Urinary bladder (tissue), 4 donors: Measurements from ENCODE around the gene ISLR2. TPM values are rescaled to one million over a fixed set of nuclear protein-coding genes. Genes with fewer than 3 reads are reported as not detected.
"Not testable (repeated sequence)": the region's sequence is repeated elsewhere in the genome, so short reads cannot be mapped to it uniquely, and the experiment has no call there.

ENCODE experiments used
- DNase-seq: peaks from one replicate; pipeline ENCODE4 v3.0.0-alpha.2; 2015; ENCODE audit errors: extremely low spot score
- H3K27ac ChIP-seq: one replicate; pipeline ENCODE4 v1.5.1; 2013; ENCODE audit warnings: low read depth, mild to moderate bottlenecking, moderate library complexity
- H3K36me3 ChIP-seq: one replicate; pipeline ENCODE4 v1.6.1; 2013; ENCODE audit warnings: mild to moderate bottlenecking, moderate library complexity; ENCODE audit not compliant: insufficient read depth
- H3K4me1 ChIP-seq: one replicate; pipeline ENCODE4 v1.6.1; 2013; ENCODE audit warnings: mild to moderate bottlenecking, moderate library complexity; ENCODE audit not compliant: insufficient read depth
- H3K4me3 ChIP-seq: one replicate; pipeline ENCODE4 v1.5.1; 2013; ENCODE audit warnings: low read depth, low read length
- WGBS: extraction: QIAGEN DNeasy Blood & Tissue Kit; methylation state at CpG from one replicate; pipeline ENCODE4 v1.1.7; 2013; 5-methylcytosine and 5-hydroxymethylcytosine counted together
- polyA plus RNA-seq: library from polyadenylated mRNA; stranded (reverse); fragments of 200-250 nt; gene quantifications from one replicate; pipeline ENCODE4 v1.2.3, GENCODE V29; 2013
- total RNA-seq: library from RNA; depleted of rRNA; stranded (reverse); fragments of >200 nt; gene quantifications from one replicate; pipeline ENCODE4 v1.2.3, GENCODE V29; 2014
- donor health status: healthy with polysubstance abuse.
- donor health status: healthy.

Gene ISLR2
- total and polyA plus RNA-seq, 2 donors = 2.0 to 2.9 TPM

GRCh38 chr15:74157868-74158827, 27.8 kb downstream of the ISLR2 start:
- no peak for DNase-seq
- H3K4me1 ChIP-seq = no peaks in the 10 kb centered on the region
- H3K36me3 ChIP-seq = no peaks in the 10 kb centered on the region
- WGBS = 90% methylated on average over 9 of the region's 9 CpGs
- H3K4me3 ChIP-seq = no peak overlapping the region
- H3K27ac ChIP-seq = no peak overlapping the region

GRCh38 chr15:74158855-74159650, 28.7 kb downstream of the ISLR2 start:
- Histone ChIP-seq H3K36me3 (no peaks in the 10 kb centered on the region), H3K4me3 (no peak overlapping the region), H3K4me1 (no peaks in the 10 kb centered on the region), H3K27ac (no peak overlapping the region)
- no peak for DNase-seq
- 61% methylated on average over 5 of the region's 5 CpGs for WGBS

GRCh38 chr15:74159773-74160172, 29.4 kb downstream of the ISLR2 start:
- Histone ChIP-seq H3K4me1 (no peaks in the 10 kb centered on the region), H3K27ac (no peak overlapping the region), H3K4me3 (no peak overlapping the region), H3K36me3 (no peaks in the 10 kb centered on the region)
- no peak for DNase-seq
- WGBS = 87% methylated on average over 1 of the region's 1 CpG

GRCh38 chr15:74160390-74160789, 30.0 kb downstream of the ISLR2 start:
- H3K36me3 ChIP-seq, H3K4me3 ChIP-seq, H3K27ac ChIP-seq, DNase-seq, H3K4me1 ChIP-seq: not testable (repeated sequence)
- 96% methylated on average over 3 of the region's 3 CpGs for WGBS

- H3K4me1 ChIP-seq, DNase-seq, H3K4me3 ChIP-seq, H3K36me3 ChIP-seq, H3K27ac ChIP-seq: not testable (repeated sequence)
- WGBS = 95% methylated on average over 3 of the region's 3 CpGs
These were observed 31.8 kb downstream of the ISLR2 start for GRCh38 chr15:74162195-74162536.

GRCh38 chr15:74165461-74165860, 35.1 kb downstream of the ISLR2 start:
- Histone ChIP-seq H3K4me1 (no peaks in the 10 kb centered on the region), H3K4me3 (no peak overlapping the region), H3K36me3 (no peaks in the 10 kb centered on the region), H3K27ac (no peak overlapping the region)
- 97% methylated on average over 1 of the region's 1 CpG for WGBS
- no peak for DNase-seq

- Histone ChIP-seq H3K4me1 (no peaks in the 10 kb centered on the region), H3K36me3 (no peaks in the 10 kb centered on the region), H3K27ac (no peak overlapping the region), H3K4me3 (no peak overlapping the region)
- 90% methylated on average over 4 of the region's 4 CpGs for WGBS
- DNase-seq = no peak
These were observed 37.5 kb downstream of the ISLR2 start for GRCh38 chr15:74167891-74168331.

- Histone ChIP-seq H3K4me1 (no peaks in the 10 kb centered on the region), H3K27ac (no peak overlapping the region), H3K4me3 (no peak overlapping the region), H3K36me3 (no peaks in the 10 kb centered on the region)
- 31% methylated on average over 3 of the region's 3 CpGs for WGBS
- no peak for DNase-seq
These were observed 38.3 kb downstream of the ISLR2 start for GRCh38 chr15:74168711-74169126.

- no peak overlapping the region for H3K27ac ChIP-seq
- WGBS = 72% methylated on average over 15 of the region's 15 CpGs
These were observed 39.9 kb downstream of the ISLR2 start for GRCh38 chr15:74170071-74170844.

GRCh38 chr15:74170875-74171578, 40.6 kb downstream of the ISLR2 start:
- WGBS = 84% methylated on average over 7 of the region's 7 CpGs
- H3K27ac ChIP-seq = no peak overlapping the region
- H3K4me1 ChIP-seq = no peaks in the 10 kb centered on the region
- no peak for DNase-seq
- H3K36me3 ChIP-seq = no peaks in the 10 kb centered on the region
- no peak overlapping the region for H3K4me3 ChIP-seq

More at GRCh38 chr15:74170071-74170844, 39.9 kb downstream of the ISLR2 start:
- DNase-seq = no peak
- Histone ChIP-seq H3K4me3 (no peak overlapping the region), H3K4me1 (no peaks in the 10 kb centered on the region), H3K36me3 (no peaks in the 10 kb centered on the region)

- 71% methylated on average over 1 of the region's 1 CpG for WGBS
- DNase-seq = no peak
- Histone ChIP-seq H3K4me3 (no peak overlapping the region), H3K4me1 (no peaks in the 10 kb centered on the region), H3K36me3 (no peaks in the 10 kb centered on the region), H3K27ac (no peak overlapping the region)
These were observed 41.7 kb downstream of the ISLR2 start for GRCh38 chr15:74171965-74172541.

GRCh38 chr15:74172701-74173379, 42.5 kb downstream of the ISLR2 start:
- H3K36me3 ChIP-seq = no peaks in the 10 kb centered on the region
- peak; percentile 20 for DNase-seq
- WGBS = 35% methylated on average over 13 of the region's 13 CpGs
- no peak overlapping the region for H3K4me3 ChIP-seq
- H3K4me1 ChIP-seq = no peaks in the 10 kb centered on the region
- H3K27ac ChIP-seq = peak overlapping the region; percentile 81
